ENCODE data around the gene CHCHD2. TPM values are rescaled to one million over a fixed set of nuclear protein-coding genes. Genes with fewer than 3 reads are reported as not detected.
A peak's percentile ranks its signal among the peaks of the same experiment; 100 is the strongest.
"Not testable (repeated sequence)": the region's sequence is repeated elsewhere in the genome, so short reads cannot be mapped to it uniquely, and the experiment has no call there.

CHCHD2 gene
- total RNA-seq, 6 experiments from 2014 or later: 148 to 277 (median 174) TPM

DNA sequence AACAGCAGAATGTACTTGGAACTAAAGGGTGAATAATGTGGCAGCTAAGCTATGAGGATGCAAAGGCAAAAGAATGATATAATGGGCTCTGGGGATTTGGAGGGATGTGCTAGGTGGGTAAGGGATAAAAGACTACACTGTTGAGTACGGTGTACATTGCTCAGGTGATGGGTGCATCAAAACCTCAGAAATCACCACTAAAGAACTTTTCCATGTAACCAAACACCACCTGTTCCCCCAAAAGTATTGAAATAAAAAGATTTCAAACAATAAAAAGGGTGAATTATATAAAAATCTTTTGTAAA is 1.6 kb upstream of the CHCHD2 start:
- H3K36me3 ChIP-seq: peaks cover 2 to 15% (median 9%) of the 10 kb centered on the region in 4 donors
- WGBS (ENCODE audit: insufficient coverage, low coverage, low lambda C conversion rate, missing lambda C conversion rate): 100% methylated on average over 1 of the region's 1 CpG
- H3K27me3 ChIP-seq: no peaks in the 10 kb centered on the region
- intact Hi-C loops (cut with DNase I): no loop called here
- no peak overlapping the region for H3K27ac ChIP-seq
- no peak for ATAC-seq
- no peak for TF ChIP-seq POLR2A (IDR thresholded peaks at IDR 0.05)
- TF ChIP-seq, protein P1, sequence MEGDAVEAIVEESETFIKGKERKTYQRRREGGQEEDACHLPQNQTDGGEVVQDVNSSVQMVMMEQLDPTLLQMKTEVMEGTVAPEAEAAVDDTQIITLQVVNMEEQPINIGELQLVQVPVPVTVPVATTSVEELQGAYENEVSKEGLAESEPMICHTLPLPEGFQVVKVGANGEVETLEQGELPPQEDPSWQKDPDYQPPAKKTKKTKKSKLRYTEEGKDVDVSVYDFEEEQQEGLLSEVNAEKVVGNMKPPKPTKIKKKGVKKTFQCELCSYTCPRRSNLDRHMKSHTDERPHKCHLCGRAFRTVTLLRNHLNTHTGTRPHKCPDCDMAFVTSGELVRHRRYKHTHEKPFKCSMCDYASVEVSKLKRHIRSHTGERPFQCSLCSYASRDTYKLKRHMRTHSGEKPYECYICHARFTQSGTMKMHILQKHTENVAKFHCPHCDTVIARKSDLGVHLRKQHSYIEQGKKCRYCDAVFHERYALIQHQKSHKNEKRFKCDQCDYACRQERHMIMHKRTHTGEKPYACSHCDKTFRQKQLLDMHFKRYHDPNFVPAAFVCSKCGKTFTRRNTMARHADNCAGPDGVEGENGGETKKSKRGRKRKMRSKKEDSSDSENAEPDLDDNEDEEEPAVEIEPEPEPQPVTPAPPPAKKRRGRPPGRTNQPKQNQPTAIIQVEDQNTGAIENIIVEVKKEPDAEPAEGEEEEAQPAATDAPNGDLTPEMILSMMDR (IDR thresholded peaks at IDR 0.05): no peak
- no peaks in the 10 kb centered on the region for H3K9me3 ChIP-seq
- H3K4me1 ChIP-seq: peaks cover 0 to 8% (median 3%) of the 10 kb centered on the region in 4 donors
- H3K4me3 ChIP-seq: no peak overlapping the region
- DNase-seq: no peak

DNA sequence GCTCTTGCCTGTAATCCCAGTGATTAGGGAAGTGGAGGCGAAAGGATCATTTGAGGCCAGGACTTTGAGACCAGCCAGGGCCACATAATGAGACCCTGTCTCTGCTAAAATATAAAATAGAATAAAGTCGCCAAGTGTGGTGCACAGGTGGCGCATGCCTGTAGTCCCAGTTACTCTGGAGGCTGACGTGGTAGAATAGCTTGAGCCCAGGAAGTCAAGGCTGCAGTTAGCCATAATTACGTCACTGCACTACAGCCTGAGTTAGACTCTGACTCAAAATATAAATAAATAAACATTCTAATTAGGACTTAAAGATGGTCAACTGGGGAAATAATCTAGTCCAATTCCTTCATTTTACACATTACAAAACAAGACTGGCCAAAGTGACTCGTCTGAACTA is 768 bp downstream of the CHCHD2 start:
- peak overlapping the region; percentile 86 to 94 (median 89) for H3K27ac ChIP-seq
- H3K4me3 ChIP-seq: peak overlapping the region; percentile 70 to 87 (median 86)
- ATAC-seq: peak in 2 of 4 donors; percentile 23 to 59
- peak in 1 of 3 donors; percentile 19 for DNase-seq
- H3K9me3 ChIP-seq: no peaks in the 10 kb centered on the region
- no peaks in the 10 kb centered on the region for H3K27me3 ChIP-seq
- TF ChIP-seq, protein P1 (IDR thresholded peaks at IDR 0.05): no peak
- no peak for TF ChIP-seq POLR2A (IDR thresholded peaks at IDR 0.05)
- intact Hi-C loops (cut with DNase I): no loop called here
- peaks cover 0 to 8% (median 3%) of the 10 kb centered on the region in 4 donors for H3K4me1 ChIP-seq
- WGBS (ENCODE audit: insufficient coverage, low coverage, low lambda C conversion rate, missing lambda C conversion rate): 15% methylated on average over 6 of the region's 6 CpGs
- H3K36me3 ChIP-seq: peaks cover 12 to 39% (median 28%) of the 10 kb centered on the region in 4 donors

GRCh38 chr7:56104138-56104537 is 2.1 kb downstream of the CHCHD2 start:
- peak in 1 of 3 donors; percentile 11 for DNase-seq
- H3K27me3 ChIP-seq; H3K27ac ChIP-seq; H3K9me3 ChIP-seq; intact Hi-C loops (cut with DNase I); H3K4me1 ChIP-seq; H3K4me3 ChIP-seq; ATAC-seq: not testable (repeated sequence)
- 50% methylated on average over 1 of the region's 9 CpGs for WGBS (ENCODE audit: insufficient coverage, low coverage, low lambda C conversion rate, missing lambda C conversion rate)
- peaks cover 12 to 49% (median 29%) of the 10 kb centered on the region in 4 donors for H3K36me3 ChIP-seq

GRCh38 chr7:56099653-56100052 is 6.6 kb downstream of the CHCHD2 start:
- Histone ChIP-seq H3K27ac (no peak overlapping the region), H3K4me1 (no peaks in the 10 kb centered on the region), H3K27me3 (no peaks in the 10 kb centered on the region), H3K4me3 (no peak overlapping the region), H3K9me3 (no peaks in the 10 kb centered on the region), H3K36me3 (peaks cover 12 to 49% (median 29%) of the 10 kb centered on the region in 4 donors)
- DNase-seq: no peak
- 83% methylated on average over 2 of the region's 3 CpGs for WGBS (ENCODE audit: insufficient coverage, low coverage, low lambda C conversion rate, missing lambda C conversion rate)
- no peak for ATAC-seq
- TF ChIP-seq POLR2A (IDR thresholded peaks at IDR 0.05): no peak
- TF ChIP-seq, protein P1 (IDR thresholded peaks at IDR 0.05): no peak
- intact Hi-C loops (cut with DNase I): no loop called here

DNA sequence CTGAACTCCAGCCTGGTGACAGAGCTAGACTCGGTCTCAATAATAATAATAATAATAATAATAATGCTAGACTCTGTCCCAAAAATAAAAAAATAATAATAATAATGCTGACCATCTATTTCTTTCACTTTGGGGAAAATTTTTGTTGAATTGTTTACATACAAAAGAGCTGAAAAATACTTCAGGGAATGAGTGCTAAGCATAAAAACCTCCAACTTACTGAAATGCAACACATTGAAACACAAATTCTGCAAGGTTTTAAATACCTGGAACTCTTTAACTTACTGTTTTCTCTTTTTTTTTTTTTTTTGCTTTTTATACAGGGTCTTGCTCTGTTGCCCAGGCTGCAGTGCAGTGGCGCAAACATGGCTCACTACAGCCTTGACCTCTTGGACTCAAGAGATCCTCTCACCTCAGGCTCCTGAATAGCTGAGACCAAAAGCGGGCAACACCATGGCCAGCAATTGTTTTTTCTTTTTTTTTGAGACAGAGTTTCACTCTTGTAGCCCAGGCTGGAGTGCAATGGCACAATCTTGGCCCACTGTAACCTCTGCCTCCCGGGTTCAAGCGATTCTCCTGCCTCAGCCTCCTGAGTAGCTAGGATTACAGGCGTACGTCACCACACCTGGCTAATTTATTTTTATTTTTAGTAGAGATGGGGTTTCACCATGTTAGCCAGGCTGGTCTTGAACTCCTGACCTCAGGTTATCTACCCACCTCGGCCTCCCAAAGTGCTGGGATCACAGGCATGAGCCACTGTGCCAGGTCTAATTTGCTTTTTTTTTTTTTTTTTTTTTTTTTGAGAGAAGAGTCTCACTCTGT is 7.9 kb downstream of the CHCHD2 start:
- DNase-seq; intact Hi-C loops (cut with DNase I); H3K9me3 ChIP-seq; H3K4me1 ChIP-seq; H3K27ac ChIP-seq; H3K27me3 ChIP-seq; H3K4me3 ChIP-seq: not testable (repeated sequence)
- WGBS (ENCODE audit: insufficient coverage, low coverage, low lambda C conversion rate, missing lambda C conversion rate): 84% methylated on average over 7 of the region's 8 CpGs
- ATAC-seq: peak in 1 of 4 donors; percentile 22
- peaks cover 9 to 39% (median 24%) of the 10 kb centered on the region in 4 donors for H3K36me3 ChIP-seq

All from right lobe of liver (tissue), 6 donors.